ENCODE data around the gene GAK.
"Not testable (repeated sequence)": the region's sequence is repeated elsewhere in the genome, so short reads cannot be mapped to it uniquely, and the experiment has no call there.

Gene GAK

DNA sequence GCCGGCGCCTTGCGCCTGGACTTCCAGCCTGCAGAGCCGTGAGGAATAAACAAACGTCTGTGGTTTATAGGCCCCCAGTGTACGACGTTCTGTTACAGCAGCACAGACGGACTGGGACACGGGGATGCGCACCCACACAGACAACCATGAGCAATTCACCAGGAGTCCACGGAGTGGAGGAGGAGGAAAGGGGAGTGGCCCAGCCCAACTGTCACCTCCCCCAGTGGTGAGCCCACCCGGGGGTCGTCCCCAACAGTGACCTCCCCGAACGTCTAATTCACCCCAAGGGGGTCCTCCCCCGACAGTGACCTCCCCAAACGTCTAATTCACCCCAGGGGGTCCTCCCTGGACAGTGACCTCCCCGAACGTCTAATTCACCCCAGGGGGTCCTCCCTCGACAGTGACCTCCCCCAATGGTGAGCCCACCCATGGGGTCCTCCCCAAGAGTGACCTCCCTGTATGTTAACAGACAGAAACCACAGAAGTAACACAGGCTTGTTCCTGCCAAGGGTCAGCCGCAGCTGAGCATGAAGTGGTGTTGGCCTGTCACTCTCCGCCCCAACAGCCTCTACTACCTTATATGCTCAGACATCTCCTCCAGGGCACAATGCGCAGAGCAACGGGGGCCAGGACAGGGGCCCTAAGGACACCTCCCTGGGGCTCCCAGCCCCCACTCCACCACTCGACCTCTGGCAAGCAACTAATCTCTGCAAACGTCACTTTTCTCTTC, 6.2 kb downstream of the GAK start:
- DNase-seq, result no peak

GRCh38 chr4:925171-925570, 6.9 kb downstream of the GAK start:
- DNase-seq, result no peak

DNA sequence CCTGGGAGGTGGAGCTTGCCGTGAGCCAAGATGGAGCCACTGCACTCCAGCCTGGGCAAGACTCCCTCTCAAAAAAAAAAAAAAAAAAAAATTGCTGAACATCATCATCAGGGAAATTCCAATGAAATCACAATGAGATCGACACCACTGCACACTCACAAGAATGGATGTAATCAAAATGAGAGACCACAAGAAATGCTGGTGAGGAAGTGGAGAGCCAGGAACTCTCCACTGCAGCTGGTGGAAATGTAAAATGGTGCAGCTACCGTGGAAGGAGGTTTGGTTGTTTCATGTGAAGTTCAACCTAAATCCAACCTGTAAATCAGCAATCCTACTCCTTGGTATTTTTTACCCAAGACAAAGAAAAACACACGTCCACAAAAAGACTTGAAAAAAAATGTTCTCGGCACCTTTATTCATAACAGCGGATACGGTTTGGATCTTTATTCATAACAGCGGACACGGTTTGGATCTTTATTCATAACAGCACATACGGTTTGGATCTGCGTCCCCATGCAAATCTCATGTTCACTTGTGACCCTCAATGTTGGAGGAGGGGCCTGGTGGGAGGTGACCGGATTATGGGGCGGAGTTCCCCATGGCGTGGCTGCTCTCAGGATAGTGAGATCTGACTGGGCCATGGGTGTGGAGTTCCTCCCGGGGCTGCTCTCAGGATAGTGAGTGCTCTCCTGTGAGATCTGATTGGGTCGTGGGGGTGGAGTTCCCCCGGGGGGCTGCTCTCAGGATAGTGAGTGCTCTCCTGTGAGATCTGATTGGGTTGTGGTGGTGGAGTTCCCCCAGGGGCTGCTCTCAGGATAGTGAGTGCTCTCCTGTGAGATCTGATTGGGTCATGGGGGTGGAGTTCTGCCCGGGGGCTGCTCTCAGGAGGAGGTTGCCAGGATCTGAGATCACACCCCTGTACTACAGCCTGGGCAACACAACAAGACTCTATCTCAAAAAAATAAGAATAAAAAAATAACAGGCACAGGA, 7.7 kb downstream of the GAK start:
- DNase-seq, result no peak

DNA sequence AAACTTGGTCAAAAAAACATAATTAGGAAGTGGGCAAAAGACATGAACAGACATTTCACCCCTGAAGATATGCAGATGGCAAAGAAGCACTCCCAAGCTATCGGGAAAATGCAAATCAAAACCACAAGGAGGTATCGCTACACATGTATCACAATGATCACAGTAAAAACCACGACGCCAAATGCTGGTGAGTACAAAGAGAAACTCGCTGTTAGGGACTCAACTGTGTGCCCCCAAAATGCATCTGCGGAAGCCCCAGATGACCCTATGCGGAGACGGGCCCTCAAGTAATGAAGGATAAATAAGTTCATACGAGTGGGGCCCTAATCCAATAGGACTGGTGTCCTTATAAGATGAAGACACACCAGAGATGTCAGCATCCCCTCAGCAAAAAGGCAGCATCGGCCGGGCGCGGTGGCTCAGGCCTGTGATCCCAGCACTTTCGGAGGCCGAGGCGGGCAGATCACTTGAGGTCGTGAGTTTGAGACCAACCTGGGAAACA, 10.2 kb downstream of the GAK start:
- DNase-seq, result no peak

DNA sequence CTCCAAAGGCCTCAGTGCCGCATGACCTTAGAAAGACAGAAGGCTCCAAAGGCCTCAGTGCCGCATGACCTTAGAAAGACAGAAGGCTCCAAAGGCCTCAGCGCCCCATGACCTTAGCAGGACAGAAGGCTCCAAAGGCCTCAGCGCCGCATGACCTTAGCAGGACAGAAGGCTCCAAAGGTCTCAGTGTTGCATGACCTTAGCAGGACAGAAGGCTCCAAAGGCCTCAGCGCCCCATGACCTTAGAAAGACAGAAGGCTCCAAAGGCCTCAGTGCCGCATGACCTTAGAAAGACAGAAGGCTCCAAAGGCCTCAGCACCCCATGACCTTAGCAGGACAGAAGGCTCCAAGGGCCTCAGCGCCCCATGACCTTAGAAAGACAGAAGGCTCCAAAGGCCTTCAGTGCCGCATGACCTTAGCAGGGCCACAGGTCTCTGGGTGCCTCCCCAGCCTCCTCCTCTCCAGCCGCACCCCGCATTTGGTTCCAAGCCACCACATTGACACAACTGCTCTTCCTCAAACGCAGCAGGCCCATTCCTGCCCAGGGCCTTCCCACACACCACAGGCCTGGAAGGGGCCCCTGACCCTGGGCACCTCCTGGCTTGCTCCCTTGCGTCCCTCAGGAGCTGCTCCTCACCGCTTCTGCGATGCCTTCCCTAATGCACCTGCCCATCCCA, 13.0 kb downstream of the GAK start:
- not testable (repeated sequence) for DNase-seq

- not testable (repeated sequence) for DNase-seq
These were observed 13.5 kb downstream of the GAK start for GRCh38 chr4:918591-918990.

DNA sequence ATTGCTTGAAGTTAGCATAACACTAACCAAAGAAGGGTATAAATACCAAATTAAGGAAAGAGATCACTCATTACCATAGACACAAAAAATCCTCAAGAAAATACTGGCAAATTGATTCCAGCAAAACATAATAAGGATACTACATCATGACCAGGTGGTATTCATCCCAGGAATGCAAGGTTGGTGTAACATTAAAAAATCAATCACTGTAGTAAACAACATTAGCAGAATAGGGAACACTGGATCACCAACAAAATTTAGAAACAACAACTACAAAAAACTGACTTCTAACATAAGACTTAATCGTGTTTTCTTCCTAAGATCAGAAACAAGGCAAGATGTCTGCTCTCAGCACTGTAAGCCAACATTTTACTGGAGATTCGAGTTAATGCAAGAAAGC, 14.1 kb downstream of the GAK start:
- DNase-seq, result no peak

- no peak for DNase-seq
These were observed 14.7 kb downstream of the GAK start for GRCh38 chr4:917466-917865.

- DNase-seq, result no peak
These were observed 16.5 kb downstream of the GAK start for GRCh38 chr4:915595-915994.

- no peak for DNase-seq
These were observed 17.1 kb downstream of the GAK start for GRCh38 chr4:915041-915474.

DNA sequence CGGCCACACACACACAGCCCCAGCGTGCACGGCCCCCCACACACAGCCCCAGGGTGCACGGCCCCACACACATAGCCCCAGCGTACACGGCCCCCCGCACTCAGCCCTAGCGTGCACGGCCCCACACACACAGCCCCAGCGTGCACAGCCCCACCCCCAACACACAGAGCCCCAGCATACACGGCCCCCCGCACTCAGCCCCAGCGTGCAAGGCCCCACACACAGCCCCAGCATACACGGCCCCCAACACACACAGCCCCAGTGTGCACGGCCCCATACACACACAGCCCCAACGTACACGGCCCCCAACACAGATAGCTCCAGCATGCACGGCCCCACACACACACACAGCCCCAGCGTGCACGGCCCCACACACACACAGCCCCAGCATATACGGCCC, 17.6 kb downstream of the GAK start:
- no peak for DNase-seq

DNA sequence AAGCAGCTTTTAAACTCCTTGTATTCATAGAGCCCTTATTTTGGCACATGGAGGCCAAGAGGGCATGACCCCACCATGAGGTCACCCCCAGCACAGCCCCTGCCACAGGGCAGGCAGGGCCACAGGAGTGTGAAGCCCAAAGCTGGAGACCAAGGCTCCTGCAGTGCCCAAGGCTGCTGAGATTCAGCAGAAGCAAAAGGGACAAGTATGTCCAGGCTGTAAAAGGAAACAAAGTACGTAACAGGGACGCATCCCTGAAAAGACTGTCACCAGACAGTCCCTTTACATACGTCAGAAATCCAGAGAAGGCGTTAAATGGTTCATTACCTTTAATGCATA, 18.9 kb downstream of the GAK start:
- no peak for DNase-seq

DNA sequence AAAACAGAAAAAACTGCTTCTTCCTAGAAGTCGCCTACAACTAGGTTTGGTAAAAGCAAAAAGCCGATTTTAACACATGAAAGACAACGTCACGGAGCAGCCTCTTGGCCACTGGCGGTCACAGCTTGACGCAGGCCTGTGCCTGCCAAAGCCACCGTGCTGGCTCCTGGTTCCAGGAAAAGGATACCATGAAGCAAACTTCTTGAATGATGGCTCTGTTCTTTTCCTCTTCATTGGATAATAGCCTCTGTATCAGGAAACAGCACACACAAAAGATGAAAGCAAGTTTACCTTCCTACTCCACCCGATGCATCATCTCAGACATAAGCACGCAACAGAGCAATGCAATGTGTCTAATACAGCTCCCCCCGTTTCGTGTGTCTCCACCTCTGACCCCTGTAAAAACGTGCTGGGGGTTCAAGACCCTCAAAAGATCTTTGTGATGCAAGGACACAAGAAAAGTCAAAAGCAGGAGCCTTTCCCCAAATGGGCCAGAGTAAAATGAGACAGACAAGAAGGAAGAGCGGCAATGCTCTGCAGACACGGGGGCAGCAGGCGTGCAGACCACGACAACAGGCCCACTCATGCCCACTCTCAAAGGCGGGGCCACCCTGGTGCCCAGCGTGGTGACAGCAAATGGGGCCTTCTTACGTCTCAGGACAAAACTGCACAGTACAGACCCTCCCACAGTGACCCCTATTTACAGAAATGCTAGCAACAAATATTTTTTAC, 19.4 kb downstream of the GAK start:
- DNase-seq, result no peak

DNA sequence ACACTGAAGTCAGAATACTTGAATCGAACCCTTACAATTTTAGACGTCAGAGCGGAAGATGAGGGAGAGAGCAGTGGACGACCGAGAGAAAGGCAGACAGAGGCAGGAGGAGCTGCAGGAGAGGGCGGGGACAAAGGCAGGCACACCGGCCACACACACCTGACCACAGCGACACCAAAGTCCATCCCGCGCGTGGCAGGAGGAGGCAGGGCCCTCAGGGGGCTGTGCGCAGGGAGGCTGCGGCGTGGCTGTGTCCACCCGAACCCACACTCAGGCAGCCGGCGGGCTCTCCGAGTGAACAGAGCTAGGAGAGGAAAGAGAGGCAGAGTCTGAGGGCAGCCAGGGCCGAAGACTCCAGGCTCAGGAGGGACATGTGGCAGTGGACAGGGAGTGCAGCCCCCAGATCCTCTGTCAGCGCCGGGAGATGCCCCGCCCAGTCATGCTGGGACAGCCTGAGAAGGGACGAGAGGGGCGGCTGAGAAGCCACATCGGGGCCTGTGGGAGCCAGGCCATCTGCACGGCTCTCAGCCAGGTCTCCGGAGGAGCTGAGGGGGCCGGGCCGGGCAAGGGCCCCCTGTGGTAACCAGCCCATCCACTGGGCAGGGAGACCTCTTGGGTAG, 20.1 kb downstream of the GAK start:
- no peak for DNase-seq

DNA sequence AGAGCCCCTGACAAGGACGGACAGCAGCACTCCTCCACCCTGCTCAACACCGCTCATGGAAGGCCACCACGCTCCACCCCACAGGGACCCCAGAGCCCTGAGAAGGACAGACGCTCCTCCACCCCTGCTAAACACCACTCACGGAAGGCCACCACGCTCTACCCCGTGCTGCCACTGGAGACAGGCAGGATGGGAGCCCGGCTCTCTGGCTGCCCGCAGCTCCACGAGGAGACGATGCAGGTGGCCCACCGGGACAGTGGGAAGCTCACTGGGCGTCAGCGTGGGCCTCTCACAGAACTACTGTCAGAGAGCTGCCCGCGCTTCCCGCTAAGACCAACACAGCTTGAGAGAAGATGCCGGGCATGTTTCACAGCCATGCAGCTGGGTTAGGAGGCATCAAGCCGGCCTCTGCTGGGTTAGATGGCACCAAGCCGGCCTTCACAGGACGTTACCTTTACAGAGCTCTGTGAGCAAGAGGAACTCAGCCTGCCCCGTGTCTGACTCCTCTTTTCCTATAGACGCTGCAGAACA, 20.8 kb downstream of the GAK start:
- no peak for DNase-seq

GRCh38 chr4:910366-911091, 21.6 kb downstream of the GAK start:
- DNase-seq, result no peak

GRCh38 chr4:909821-910220, 22.3 kb downstream of the GAK start:
- no peak for DNase-seq

DNA sequence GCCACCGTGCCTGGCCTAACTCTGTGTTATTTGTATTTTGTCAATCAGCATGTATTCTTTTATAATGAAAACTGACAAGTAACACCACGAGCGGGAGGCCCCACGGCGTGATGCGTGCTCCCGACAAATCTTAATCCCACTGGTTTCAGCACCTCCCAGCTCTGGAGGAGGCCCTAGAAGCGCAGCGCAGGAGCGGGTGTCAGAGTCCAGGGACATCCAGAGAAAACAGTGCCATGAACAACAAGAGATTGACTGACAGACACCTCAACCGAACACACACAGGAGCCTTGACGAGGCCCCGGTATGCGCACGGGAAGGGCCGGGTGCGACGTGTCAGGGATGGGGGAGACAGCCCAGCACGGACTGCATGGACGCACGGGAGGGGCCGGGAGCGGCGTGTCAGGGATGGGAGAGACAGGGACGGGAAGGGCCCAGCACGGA, 23.0 kb downstream of the GAK start:
- DNase-seq, result no peak

GRCh38 chr4:907691-908425, 24.3 kb downstream of the GAK start:
- DNase-seq, result no peak

DNA sequence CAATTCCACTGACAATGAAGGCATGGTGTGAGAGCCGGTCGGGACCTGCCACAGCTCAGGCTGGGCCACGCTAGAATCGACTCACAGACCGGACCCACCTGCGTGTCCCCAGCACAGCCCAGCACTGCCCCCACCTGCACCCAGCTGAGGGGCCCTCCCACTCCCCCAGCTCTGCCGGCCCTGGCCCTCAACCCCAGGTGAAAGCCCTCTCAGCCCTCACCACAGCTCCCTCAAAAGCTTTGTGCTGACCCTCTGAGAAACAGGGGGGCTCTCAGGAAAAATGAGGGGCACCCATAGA, 25.1 kb downstream of the GAK start:
- no peak for DNase-seq

Data from NCI-H510A (cell line).